GM10266 (cell line): Measurements from ENCODE around the gene CDON.

Experiments used
- DNase-seq: peaks from one replicate; pipeline ENCODE4 v3.0.0; 2012; ENCODE audit errors: extremely low spot score
- CTCF ChIP-seq: IDR thresholded peaks from 2 replicates; pipeline ENCODE4 v1.5.1; 2012; ENCODE audit warnings: mild to moderate bottlenecking, low read depth; ENCODE audit not compliant: control insufficient read depth, insufficient read depth; ENCODE audit errors: missing control alignments

CDON gene

GRCh38 chr11:126105022-126105747 is 42.5 kb upstream of the CDON start:
- no peak for TF ChIP-seq CTCF
- no peak for DNase-seq

DNA sequence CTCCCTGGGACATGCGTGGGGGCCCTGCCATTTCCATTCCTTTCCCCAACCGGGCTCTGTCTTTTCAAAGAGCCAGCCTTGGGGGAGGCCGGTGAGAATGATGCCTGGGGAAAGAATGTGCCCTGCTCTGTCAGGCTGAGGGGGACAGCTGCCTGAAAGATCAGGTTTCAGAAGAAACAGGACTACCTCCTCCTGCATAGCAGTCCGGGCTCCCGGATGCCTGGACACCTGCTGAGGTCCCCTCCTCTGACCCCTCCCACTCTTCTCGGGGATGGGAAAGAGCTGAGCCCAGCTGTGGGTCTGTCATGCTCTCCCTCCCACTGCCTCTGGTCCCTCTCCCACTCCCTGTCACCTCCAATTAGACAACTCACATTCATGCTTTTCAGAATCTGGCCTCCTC is 41.8 kb upstream of the CDON start:
- no peak for TF ChIP-seq CTCF
- DNase-seq: no peak

DNA sequence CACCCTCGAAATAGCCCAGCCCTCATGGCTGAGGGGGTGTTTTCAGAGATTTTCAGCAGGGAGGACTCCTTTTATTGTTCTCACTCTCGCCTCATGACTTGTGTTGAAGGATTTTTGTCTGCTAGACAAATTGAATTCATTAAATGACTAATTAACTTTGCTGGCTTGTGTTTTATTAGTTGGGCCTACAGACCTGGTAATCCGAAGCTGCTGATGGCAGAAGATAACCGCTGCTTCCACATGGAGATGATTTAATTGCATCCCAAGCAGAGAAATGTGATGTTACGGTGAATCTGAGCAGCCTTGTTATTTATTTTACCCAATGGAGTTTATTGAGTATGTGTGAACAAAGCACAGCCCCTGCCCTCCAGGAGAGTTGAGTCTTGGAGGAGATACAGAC is 40.5 kb upstream of the CDON start:
- TF ChIP-seq CTCF: no peak
- DNase-seq: no peak

GRCh38 chr11:126102436-126102981 is 39.8 kb upstream of the CDON start:
- TF ChIP-seq CTCF: no peak
- DNase-seq: no peak

- DNase-seq: no peak
- no peak for TF ChIP-seq CTCF
These were observed 39.2 kb upstream of the CDON start for GRCh38 chr11:126101930-126102283.

GRCh38 chr11:126101251-126101929 is 38.7 kb upstream of the CDON start:
- no peak for TF ChIP-seq CTCF
- no peak for DNase-seq

DNA sequence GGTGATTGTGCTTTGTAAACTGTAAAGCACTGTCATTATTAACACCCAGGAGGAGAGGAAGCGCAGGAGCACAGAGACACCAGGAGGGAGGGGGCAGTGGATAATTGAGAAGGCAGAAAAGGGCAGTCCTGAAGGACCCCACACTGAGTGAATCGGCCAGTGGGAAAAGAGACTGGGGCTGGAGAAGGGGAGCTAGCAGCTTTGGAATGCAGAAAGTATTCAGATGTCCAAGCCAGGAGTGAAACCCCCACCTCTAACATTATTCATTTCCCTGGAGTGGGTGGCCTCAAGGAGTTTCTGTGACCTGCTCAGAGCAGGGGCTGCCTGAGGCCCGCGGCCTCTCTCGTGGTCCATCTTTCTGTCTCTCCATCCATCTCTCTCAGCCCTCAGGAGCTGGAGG is 38.0 kb upstream of the CDON start:
- no peak for DNase-seq
- no peak for TF ChIP-seq CTCF
